Hematopoietic multipotent progenitor cell (in vitro differentiated cells): ENCODE results near the gene DYNC1LI1. TPM values are rescaled to one million over a fixed set of nuclear protein-coding genes. Genes with fewer than 3 reads are reported as not detected.
"Not testable (repeated sequence)": the region's sequence is repeated elsewhere in the genome, so short reads cannot be mapped to it uniquely, and the experiment has no call there.

Experiments used
- DNase-seq, 3 donors: peaks; one replicate each; pipeline ENCODE4 v3.0.0-alpha.2; 2011 to 2015; ENCODE audit warnings: low read depth in 2 of 3, low spot score in 2 of 3
- total RNA-seq: library from RNA; depleted of rRNA; stranded (reverse); fragments of >200 nt; gene quantifications from one replicate; pipeline ENCODE4 v1.2.3, GENCODE V29; 2012

The DYNC1LI1 gene
- total RNA-seq, 1 donor = 21.8 TPM

DNA sequence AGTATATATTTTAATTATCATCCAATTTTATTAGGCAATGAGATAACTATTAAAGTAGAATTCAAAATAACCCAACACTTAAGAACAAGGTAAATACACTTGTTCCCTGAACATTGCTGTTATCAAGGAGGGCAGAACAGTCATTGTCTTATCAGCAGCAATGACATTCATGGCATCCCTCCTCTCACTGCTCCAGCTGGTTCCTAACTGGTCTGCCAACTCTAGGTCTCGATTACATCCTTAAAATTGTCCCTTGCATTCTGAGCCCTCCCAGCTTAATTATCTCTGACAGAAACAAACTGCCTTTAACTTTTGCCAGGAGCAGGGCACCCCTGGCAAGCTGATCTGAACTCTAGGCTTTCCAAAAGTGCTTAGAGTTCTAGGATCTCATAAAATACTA is 14.0 kb upstream of the DYNC1LI1 start:
- DNase-seq = no peak

DNA sequence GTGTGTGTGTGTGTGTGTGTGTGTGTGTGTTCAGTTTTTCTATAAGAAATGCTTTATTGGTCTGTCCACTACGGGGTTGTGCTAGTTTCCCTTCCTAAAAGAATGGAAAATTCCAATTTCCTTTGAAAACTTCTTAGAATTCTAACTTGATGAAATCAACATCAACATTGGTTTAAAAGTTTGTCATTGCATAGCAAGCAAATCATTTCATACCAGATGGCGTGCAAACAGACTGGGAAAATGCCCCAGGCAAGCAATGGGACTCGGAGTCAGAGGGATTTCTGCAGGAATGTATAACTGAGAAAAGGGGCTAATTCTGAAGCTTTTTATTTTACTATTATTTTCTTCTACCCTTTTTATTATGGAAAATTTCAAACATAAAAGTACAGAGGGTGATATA is 13.1 kb upstream of the DYNC1LI1 start:
- DNase-seq = no peak

GRCh38 chr3:32578669-32579068 is 8.0 kb upstream of the DYNC1LI1 start:
- not testable (repeated sequence) for DNase-seq

DNA sequence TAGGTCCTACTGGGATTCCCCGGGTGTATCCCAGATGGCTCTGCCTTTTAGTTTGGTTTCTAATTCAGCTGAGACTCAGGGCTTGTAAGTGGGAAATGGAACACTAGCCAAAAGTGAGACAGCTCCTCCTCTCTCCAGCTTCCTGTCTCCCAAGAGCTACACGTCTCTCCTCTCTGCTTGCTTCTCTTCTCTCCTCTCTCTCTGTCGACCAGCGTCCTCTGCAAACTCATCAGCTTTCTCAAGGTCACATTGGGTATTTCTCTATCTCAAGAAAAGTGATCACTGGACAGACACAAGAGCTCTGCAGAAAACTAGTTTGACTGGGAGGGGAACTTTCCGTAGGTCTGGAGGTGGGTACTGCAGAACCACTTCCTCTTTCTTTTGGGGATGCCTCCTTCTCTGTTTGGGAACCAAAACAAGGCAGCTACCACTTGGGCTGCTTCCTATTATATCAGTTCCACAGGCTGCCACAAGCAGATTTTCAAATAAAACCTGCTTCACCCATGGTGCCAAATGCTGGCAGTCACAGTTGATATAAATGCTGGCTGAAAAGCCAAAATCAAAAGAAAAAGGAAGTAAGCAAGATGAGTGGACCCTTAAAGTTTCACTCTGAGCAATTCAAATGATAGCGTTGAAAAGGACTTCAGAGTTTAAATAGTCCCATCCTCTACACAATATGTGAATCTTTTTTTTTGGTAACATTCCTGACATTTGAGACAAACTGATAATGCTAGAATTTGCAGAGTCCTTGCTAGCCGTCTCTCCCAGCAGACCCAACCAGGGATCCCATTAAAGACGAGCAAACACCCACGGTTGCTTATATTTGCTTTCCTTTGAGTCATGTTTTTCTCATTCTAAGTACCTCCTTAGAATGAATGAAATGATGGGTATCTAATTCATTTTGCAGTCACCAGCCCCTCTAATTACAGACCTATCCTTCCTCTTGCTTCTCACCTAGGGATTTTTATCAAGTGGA is 7.2 kb upstream of the DYNC1LI1 start:
- DNase-seq = peak in 2 of 3 donors; percentile 53 to 86

DNA sequence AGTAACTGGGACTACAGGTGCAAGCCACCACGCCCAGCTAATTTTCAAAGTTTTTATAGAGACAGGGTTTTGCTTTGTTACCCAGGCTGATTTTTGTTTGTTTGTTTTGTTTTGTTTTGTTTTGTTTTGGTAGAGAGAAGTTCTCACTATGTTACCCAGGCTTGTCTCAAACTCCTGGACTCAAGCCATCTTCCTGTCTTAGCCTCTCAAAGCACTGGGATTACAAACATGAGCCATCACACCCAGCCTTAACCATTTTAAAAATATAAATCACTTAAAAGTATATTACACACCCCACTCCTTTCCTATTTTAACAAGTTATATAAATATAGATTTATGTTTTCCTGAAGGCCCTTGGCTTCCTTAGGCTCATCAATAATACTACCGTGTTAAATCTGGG is 6.5 kb upstream of the DYNC1LI1 start:
- no peak for DNase-seq

- no peak for DNase-seq
Measured at GRCh38 chr3:32575451-32576113, 4.9 kb upstream of the DYNC1LI1 start.

GRCh38 chr3:32571192-32571485 is 481 bp upstream of the DYNC1LI1 start:
- no peak for DNase-seq

GRCh38 chr3:32569540-32570420 is 878 bp downstream of the DYNC1LI1 start:
- DNase-seq = peak; percentile 11 to 48 (median 38)

DNA sequence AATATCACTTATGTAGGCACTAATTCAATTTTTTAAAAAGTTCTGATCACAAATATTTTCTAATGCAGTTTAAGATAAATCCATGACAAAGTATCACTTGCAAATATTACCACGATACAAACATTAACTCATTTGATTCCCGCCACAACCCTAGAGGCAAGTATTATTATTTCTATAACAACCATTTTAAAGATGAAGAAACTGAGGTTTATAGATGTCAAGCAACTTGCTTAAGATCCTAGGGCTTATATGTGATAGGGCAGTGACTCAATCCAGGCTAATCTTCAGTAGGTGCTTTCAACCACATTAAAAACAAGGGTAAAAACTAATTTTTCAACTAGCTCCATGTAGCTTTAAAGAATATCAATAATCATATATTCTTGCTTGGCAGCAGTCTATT is 1.7 kb downstream of the DYNC1LI1 start:
- DNase-seq = no peak

DNA sequence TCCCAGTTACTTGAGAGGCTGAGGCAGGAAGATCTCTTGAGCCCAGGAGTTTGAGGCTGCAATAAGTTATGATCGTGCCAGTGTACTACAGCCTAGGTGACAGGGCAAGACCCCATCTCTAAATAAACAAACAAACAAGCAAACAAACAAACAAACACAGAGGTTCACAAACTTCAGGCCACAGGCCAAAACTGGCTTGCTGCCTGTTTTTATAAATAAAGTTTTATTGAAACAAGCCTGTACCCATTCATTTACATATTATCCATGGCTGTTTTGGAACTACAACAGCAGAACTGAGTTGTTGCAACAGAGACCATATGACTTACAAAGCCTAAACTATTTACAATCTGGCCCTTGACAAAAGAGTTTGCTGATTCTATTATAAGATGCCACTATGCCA is 6.5 kb downstream of the DYNC1LI1 start:
- DNase-seq = no peak

GRCh38 chr3:32562640-32563039 is 8.0 kb downstream of the DYNC1LI1 start:
- no peak for DNase-seq

- DNase-seq = no peak
Measured at GRCh38 chr3:32557640-32558352, 12.9 kb downstream of the DYNC1LI1 start.

- DNase-seq = no peak
Measured at GRCh38 chr3:32556332-32556731, 14.3 kb downstream of the DYNC1LI1 start.

- DNase-seq = no peak
Measured at GRCh38 chr3:32553973-32554372, 16.7 kb downstream of the DYNC1LI1 start.

DNA sequence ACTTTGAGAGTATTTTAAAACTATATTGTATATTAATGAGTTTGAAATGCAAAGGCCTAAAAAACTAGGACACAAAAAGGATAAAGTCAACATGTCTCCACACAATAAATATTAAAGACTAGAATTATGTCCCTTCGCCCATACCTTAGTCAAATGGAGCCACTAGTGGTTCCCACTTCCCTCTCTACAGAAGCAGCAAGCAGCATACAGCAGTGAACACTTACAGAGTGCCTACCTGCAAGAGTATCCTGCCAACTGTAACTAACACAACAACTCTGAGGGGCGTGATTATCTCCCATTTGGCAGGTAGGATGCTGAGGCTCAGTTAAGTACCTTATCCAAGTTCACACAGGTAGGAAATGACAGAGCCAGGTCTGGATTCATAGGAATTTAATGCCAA is 17.2 kb downstream of the DYNC1LI1 start:
- DNase-seq = no peak

GRCh38 chr3:32552013-32552412 is 18.6 kb downstream of the DYNC1LI1 start:
- DNase-seq = no peak

DNA sequence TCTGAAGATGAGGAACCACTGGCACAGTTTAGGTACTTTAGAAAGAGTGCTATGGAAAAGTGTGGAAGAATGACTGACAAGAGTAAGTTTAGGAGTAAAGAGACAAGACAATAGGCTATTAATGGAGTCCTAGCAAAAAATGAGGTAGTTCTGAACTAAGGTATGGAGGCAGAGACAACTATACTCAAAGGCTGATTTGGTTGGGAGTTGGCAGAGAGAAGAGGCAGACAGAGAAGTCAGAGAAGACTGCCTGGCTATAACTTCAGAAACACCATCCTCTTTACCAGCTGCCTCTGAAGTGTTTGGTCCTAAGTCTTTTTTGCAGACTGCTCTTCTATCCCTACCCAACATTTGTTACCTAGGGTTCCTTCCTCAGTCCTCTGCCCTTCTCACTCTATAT is 19.2 kb downstream of the DYNC1LI1 start:
- no peak for DNase-seq

DNA sequence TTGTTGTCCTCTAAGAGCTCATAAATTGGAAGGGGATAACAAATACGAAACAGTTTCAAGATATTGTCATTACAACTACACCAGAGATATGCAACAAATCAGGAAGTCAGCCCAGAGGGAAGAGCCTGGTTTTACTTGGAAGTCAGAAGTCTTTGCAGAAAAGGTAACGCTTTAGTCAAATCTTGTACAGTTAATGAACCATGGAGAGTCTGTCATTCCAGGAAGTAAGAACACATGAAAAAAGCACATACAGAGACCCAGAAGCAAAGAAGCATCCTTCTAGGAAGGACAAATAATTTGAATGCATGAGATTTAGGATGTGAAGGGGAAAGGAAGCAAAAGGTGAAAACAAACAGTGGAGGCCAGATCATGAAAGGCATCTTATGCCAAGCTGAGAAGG is 19.6 kb downstream of the DYNC1LI1 start:
- no peak for DNase-seq

DNA sequence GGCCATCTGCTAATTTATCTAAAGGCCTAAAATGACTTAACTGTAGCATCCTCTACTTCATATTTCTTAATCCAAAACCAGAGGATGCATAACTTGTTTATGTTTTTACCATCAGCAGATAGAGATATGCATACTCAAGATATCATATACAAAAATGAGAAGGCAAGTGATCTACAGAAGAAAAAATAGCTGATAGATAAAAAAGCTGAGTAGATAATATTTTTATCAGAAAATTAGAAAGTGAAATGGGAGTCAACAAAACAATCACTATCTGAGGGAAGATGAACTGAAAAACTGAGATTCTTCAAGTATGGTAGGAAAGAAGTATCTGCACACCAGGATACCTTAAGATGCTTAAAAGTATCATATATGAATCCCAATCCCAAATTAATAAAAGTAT is 25.4 kb downstream of the DYNC1LI1 start:
- no peak for DNase-seq

- no peak for DNase-seq
Measured at GRCh38 chr3:32544894-32545293, 25.8 kb downstream of the DYNC1LI1 start.

DNA sequence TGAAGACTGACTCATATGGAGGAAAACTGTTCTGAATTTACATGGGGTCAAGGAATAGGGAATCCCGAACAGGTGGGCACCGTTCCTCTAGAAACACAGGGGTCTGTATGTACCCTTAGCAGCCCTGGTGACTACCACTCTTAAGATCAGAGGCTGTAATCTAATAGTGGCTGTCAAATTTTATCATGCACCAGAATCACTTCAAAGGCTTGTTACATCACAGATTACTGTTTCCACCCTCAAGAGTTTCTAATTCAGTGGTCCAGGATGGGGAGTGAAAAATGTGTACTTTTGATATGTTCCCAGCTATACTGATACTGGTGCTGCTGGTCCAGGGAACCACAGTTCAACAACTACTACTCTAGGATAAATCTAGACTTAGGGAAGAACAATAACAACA is 27.9 kb downstream of the DYNC1LI1 start:
- DNase-seq = no peak
